ENCODE measurements around the gene PCNX3.

GRCh38 chr11:65569973-65570918, 45.3 kb upstream of the PCNX3 start, which contains the start of gene ZNRD2:
- TF ChIP-seq CTCF (IDR thresholded peaks at IDR 0.05) (peak in 1 of 2 donors; percentile 29), POLR2A (IDR thresholded peaks at IDR 0.05) (peak in 1 of 2 donors; percentile 59), EP300 (IDR thresholded peaks at IDR 0.05) (no peak), POLR2AphosphoS5 (IDR thresholded peaks at IDR 0.05) (peak; percentile 72 to 94 (median 85))
